ENCODE measurements around the gene BASP1.
"Not testable (repeated sequence)": the region's sequence is repeated elsewhere in the genome, so short reads cannot be mapped to it uniquely, and the experiment has no call there.

The BASP1 gene

GRCh38 chr5:17311811-17312210 is 94.4 kb downstream of the BASP1 start:
- not testable (repeated sequence) for FAIRE-seq; DNase-seq (ENCODE audit: insufficient read length, low spot score)

GRCh38 chr5:17312358-17312757 is 94.9 kb downstream of the BASP1 start:
- DNase-seq (ENCODE audit: insufficient read length, low spot score) = no peak
- no peak for FAIRE-seq

- FAIRE-seq (peak; percentile 8), DNase-seq (ENCODE audit: insufficient read length, low spot score) (peak; percentile 10)
Measured at GRCh38 chr5:17314907-17315471, 97.6 kb downstream of the BASP1 start.

- peak; percentile 23 for FAIRE-seq
- DNase-seq (ENCODE audit: insufficient read length, low spot score) = no peak
Measured at GRCh38 chr5:17315710-17316221, 98.3 kb downstream of the BASP1 start.

- peak; percentile 28 for DNase-seq (ENCODE audit: insufficient read length, low spot score)
- no peak for FAIRE-seq
Measured at GRCh38 chr5:17316970-17317459, 99.6 kb downstream of the BASP1 start.

GRCh38 chr5:17317473-17317872 is 100.0 kb downstream of the BASP1 start:
- peak; percentile 91 for FAIRE-seq
- no peak for DNase-seq (ENCODE audit: insufficient read length, low spot score)

- DNase-seq (ENCODE audit: insufficient read length, low spot score); FAIRE-seq: not testable (repeated sequence)
Measured at GRCh38 chr5:17319095-17319494, 101.7 kb downstream of the BASP1 start.

- DNase-seq (ENCODE audit: insufficient read length, low spot score) (no peak), FAIRE-seq (no peak)
Measured at GRCh38 chr5:17325770-17326599, 108.6 kb downstream of the BASP1 start.

Data from GM19239 (cell line).